HG02798 (cell line): ENCODE results near the gene PHC3.
"Not testable (repeated sequence)": the region's sequence is repeated elsewhere in the genome, so short reads cannot be mapped to it uniquely, and the experiment has no call there.

Source experiments
- ATAC-seq: cut with Tn5 transposase; IDR thresholded peaks from one replicate; pipeline ENCODE4 v1.9.1; 2021; ENCODE audit warnings: mild to moderate bottlenecking; ENCODE audit not compliant: unreplicated experiment, poor library complexity

Gene PHC3

DNA sequence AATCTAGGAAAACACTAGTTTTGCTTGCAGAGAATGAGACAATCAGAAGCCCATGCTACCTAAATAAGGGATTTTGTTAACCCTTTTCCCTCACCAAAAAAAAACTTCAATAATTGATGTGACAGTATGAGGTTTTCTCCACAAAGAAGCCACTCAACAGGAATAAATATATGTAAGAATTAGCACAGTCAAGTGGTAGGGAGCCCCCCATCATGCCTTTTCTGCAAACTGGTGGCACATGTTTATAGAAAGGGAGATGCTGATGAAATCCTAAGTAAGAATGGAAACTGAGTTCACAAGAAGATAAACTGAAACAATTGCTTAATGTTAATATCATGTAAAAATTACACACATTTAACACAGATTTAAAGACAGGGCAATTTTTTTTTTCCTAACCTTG, 51.0 kb downstream of the PHC3 start:
- ATAC-seq: no peak

DNA sequence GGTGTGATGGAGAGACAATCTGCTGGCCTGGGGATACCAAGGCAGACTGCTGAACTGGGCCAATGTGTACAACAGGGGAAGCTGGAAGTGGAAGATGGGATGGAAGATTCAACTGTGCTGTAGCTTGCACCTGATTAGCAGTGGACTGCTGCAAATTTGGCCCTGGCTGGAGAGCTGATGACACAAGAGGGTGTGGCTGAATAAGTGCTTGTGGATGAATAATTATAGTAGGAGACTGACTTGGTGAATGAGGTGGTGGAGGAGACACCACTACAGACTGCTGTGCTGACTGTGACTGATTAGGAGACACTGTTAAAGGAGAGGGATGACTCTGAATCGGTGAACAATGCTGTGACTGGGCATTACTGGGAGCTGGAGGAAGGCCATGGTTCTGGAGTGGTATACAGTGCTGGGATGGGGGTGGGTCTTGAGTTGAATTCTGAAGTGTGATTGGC, 52.5 kb downstream of the PHC3 start:
- peak; percentile 56 for ATAC-seq

DNA sequence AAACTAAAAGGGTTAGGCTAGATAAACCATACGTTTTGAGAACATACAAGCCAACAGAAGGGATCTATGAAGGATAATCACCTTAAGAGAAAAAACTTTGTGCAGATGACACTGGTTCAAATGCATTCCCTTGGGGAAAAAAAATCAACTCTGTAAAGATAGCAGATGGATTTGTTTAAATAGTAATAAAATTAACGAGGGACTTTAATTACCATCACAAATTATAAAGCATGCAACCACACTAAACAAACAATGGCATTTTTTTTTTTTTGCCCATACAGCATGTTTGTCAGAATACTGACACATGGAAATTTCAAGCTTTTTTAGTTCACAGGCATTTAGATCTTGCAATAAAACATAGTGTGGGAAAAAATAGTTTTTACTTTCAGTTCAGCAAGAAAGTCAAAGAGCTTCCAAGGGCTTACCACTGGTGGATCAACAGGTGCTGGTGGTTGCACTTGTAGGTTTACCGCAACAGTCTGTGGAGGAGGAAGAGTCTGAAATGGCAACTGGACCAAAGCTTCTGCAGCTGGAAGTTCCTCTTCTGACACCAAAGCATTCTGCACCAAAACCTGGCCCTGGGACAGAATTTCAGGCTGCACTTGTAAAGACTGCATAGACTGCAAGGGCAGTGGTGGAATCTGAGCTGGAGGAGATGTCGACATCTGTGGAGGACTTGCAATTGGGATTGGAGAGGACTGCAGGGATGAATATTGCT, 53.1 kb downstream of the PHC3 start:
- peak; percentile 94 for ATAC-seq

DNA sequence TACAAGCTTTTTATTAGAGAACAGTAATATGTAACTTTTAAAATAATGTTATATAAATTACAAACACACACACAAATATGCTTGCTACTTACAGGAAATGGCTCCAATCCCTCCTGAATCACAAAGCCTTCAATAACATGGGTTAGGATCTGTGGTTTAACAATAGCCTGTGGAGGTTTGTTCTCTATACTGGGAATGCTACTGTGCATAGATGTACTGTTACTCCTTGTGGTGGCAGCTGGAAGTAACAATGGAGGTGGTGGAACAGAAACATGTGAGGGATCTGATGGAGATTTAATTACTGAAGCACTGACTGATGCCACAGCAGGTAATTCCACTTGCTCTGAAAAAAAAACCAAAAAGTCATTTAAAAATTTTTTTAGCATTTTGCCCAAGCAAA, 64.4 kb downstream of the PHC3 start:
- ATAC-seq: no peak

DNA sequence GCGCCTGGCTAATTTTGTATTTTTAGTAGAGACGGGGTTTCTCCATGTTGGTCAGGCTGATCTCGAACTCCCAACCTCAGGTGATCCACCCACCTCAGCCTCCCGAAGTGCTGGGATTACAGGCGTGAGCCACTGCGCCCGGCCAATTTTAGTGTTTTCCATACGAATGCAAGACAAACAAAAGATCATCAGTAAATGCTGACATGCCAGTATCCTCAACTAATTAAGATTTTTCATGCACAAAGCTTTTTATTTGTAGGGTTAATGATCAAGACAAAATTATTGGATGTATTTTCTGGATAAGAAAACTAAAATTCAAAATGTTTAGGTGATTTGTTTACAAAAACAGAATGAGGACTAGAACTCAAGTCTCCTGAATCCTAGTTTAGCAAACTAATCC, 67.4 kb downstream of the PHC3 start:
- not testable (repeated sequence) for ATAC-seq

DNA sequence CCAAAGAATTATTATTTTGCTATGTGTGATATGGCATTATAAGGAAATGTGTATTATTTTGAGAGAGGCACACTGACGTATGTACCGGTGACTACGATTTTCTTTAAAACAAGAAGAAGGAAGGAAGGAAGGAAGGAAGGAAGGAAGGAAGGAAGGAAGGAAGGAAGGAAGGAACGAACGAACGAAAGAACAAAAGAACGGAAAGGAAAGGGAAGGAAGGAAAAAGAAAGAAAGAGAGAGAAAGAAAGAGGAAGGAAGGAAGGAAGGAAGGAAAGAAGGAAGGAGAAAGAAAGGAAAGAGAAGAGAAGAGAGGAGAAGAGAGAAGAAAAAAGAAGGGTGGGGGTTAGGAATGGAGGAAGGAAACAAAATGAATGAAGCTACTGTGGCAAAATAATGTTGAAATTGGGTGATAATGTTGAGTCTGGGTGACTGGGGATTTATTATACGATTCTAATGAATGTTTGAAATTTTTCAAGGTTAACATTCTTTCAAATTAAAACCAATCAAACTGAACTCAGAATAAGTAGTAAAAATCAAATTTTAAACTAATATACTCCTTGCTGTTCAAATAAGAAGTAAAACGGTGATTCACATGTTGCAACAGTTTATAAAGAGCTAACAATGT, 70.3 kb downstream of the PHC3 start:
- ATAC-seq: no peak

DNA sequence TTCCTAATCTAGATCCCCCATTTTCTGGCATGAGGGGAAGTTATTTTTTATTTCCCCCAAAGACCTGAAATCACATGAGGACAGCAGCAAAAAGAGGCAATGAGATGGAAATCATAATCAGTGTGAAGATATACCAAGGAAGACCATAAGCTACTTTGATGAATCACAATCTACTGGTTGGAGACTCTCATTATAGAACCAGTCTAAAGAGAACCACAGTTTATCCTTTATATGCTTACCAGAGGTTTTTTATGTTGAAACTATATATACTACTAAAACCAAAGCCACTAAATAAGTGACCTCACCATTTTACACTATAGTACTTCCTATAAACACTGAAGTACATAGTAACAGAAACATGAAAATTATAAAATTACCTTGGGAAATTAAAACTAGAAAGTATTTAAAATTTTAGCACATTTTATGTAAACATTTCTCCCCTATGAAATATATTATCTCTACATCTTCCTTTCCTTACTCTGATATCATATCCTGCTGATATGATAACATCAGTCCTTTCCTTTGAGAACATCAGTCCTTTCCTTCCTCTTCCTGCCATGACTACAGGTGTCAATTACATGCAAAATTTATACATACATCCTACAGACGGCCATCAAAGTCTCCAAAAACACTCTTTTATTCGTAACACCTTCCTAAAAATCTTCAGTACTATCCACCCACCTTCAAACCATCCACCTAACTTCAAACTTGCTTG, 71.8 kb downstream of the PHC3 start:
- no peak for ATAC-seq

DNA sequence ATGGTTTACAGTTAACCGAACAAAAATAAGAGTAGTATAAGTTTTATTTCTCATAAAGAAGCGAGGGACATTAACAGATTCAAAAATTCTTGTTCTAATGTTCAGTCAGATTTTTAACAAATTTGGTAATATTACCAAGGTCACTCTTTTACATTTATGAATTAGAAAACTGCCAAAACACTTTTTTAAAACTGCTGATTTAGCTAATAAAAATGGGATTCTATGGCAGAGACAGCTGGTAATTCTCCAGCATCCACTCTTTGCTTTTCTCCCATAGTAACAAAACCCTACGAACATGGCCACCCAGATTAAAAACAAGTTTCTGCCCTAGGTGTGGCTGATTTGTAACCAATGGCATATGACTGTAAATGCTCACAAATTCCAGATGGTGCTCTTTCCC, 72.6 kb downstream of the PHC3 start:
- ATAC-seq: no peak

DNA sequence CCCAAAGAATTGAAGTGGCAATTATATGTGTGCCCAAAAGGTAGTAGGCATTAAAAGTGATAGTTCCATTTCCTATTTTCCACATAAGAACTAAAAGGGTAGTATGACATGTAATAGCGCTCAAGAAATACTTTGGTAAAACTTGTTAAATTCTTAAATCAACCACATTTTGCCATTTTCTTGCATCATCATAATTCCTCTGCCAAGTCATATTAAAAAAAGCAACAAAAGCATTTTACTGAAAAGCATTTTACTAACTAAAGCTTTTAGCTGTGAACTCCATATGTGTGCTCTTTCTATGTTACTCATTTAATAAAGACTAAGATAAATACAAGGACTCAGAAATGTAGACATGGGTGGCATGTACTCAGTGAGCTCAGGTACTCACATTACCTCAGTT, 73.6 kb downstream of the PHC3 start:
- ATAC-seq: no peak

DNA sequence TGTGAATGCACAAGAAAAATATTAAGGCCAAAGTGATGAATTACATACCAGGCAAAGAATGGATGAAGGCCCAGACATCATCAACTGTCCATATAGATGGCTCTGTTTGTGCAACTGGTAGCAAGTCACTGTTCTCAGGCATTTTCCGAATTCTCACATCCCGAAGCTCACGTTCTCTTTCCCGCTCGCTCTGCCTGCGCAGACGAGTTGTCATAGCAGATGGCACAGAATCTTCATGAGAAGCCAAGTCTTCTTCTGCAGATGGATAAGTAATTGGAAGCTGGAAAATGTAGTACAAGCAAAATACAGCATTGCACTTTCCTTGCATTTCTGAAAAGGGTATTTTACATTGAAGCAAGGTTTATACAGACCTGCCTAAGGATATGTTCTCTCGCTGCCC, 79.1 kb downstream of the PHC3 start:
- no peak for ATAC-seq

DNA sequence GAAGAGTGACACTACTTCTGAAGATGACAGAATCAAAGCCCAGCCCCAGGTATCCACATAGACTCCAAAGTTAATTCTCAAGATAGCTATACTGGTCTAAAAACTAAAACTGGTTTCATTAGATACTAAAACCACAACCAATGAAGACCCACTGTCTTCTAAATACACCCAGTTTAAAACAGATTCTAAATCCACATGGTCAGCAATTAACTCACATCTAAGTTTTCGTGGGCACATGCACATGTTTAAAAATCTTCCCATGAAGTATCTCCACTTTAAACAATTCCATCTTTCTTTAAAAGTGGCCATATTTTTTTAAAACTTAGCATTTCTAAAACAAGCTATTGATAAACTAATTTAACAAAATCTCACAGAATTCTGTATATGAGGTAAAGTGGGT, 80.6 kb downstream of the PHC3 start:
- ATAC-seq: no peak

DNA sequence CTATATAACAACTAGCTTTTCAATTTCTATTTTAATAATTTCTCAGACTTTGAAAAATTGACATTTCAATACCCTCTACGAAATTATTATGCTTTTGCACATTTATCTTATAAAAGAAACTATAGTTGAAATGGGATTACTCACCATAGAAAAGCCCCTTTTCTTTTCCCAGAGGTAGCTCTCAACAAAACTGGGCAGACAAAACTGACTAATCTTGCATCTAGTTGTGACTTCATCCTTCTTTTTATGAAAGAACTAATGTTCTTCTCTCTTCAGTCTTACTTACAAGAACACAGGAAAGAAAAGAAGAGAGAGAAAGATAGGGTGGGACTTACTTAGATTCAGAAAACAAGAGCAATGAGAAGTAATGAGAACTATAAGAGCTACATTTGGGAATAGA, 82.8 kb downstream of the PHC3 start:
- ATAC-seq: no peak

DNA sequence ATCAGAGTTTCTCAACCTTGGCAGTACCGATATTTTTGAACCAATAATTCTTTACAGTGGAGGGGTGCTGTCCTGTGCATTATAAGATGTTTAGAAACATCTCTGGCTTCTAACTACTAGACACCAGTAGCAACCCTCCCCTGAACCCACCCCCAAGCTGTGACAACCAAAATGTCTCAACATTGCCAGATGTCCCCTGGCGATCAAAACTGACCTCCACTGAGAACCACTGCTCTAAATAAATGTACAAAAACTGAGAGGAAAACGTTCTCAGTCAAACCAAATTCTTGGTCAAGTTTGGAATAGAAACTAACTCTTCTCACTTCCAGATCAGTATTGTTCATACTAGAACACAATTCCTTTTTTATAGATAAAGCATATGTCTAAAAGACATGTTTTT, 85.2 kb downstream of the PHC3 start:
- peak; percentile 35 for ATAC-seq

DNA sequence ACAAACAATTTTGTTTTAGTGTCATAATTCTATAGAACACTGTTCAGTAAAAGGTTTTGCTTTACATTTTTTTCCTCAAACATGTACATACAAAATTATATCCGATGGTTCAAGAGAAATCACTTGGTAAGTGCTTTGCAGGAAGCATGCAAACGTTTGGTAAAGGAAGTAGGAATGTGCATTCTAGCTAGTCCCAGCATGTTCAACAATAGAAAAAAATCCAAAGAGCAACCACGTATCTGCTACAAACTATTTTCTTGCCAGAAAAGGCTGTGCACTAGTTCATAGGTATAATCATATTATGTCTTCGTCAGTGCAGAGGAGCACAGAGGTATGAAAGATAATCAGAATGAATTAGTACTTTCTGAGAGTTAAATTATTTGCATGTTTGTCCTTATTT, 85.8 kb downstream of the PHC3 start:
- ATAC-seq: no peak

DNA sequence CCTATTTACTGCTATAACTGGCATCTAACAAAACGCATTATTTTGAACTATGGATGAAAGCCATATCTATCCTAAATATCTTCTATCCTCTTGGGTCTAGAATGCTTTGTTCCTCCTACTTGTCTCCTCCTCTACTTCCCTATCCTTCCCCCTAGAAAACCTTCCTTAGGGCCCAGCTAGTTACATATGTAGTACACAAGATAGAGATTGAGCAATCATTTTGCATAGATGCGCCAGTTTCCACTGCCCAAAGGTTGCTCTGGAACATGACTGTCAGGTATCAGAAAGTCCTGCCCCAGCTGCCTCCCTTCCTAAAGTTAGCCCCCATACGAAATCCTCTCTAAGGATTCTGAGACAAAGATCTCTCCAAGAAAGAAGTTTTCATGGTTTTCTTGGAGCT, 88.6 kb downstream of the PHC3 start:
- no peak for ATAC-seq

DNA sequence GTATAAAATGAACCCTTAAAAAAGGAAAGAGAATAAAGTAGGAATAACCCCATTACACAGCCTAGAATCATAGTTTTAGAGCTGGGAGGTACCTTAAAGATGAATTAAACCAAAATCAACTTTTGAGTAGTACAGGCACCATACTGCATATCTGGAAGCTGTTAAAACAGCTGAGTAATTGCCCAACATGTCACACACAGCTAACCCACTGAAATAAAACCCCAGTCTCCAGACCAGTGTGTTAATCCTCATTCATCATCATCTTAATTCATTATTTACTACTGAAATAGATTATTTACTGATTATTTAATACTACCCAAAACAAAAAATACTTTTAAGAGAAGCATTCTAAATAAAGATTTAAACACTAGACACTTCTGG, 90.9 kb downstream of the PHC3 start:
- no peak for ATAC-seq

DNA sequence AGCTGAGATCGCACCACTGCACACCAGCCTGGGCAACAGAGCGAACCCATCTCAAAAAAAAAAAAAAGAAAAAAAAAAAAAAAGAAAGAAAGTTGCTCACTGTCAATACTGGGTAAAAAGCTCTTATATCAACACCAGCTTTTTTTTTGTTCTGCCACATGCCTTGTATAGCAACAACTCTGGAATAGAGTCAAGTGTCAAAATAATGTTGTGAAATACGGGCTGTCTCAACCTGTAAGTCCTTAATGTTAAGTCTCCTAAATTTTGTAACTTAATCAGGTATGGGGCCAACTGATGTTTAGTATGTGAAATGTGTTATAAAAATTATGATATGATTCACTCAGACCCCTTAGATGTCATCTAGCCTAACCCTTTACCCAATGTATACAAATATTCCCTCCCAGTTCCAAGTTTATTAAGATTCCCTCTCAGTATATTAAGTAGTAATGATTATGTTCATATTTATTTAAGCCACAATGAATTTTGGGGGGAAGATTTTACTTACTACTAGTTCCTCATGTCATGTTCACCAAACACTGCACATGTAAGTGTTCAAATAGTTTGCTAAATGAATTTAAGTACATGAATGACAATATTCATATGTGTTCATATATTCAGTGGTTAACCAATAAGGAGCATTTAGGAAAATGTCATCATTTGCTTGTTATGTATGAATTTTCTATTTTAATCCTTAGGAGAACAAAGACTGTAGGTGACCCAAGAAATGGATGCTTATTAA, 91.5 kb downstream of the PHC3 start:
- ATAC-seq: no peak

DNA sequence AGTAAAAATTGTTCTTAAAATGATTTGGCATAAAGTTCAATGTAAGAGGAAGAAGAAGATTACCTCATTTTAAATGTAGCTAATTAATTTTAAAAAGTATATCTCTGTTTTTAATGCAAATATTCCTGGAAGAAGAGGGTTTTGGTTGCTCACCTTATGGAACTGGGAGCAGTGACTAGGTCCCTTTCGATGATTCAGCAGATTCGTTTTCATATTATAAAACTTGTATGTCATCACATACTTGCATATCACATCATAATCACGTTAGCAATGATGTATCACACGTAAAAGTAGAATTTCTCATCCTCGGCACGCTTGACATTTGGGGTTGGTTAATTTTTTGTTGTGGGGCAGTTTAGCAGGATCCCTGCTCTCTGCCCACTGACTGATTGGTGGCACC, 96.1 kb downstream of the PHC3 start:
- ATAC-seq: no peak

DNA sequence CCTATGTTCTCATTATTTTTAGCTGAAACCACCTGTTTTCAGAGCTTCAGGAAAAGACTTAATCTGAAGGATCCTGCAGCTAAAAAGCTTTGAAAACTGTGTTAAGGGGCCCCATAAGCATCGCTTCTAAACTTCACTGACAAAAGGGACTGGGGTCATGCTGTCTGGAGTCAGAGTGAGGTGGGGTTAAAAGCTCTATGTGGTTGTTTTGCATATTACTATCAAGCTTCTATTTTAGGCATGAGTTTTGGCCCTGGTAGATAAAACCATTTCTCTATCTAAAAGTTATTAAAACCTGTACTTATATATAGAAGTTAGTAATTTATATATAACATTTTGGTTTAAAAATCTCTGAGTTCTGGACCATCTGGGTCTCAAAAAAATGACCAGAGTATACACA, 98.2 kb downstream of the PHC3 start:
- no peak for ATAC-seq

DNA sequence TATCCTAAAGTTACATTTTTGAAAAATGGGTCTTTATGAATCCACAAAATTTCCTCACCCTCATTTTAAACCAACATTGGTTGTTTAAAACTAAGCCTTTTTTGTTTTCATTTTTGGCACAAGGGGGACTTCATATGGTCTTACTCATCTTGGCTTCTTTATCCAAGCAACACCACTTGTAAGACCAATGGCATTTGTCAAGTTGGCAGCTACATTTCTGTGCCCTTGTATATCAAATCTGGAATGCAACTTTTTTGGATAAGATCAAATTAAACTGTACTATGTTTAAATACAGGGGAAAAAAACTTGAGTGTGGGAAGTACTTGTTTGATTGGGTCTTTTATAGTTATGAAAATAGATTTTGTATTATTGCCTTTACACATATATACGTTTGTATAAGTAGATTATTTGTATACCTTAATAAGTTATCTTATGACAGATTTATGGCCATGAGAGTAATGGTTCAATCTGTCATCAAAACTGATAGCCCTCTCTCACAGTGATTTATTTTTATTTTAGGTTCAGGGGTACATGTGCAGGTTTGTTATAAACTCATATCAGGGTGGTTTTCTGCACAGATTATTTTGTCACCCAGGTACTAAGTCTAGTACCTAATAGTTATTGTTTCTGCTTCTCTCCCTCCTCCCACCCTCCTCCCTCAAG, 100.3 kb downstream of the PHC3 start:
- no peak for ATAC-seq
